Measurements from ENCODE around the gene CHRNA3.

DNA sequence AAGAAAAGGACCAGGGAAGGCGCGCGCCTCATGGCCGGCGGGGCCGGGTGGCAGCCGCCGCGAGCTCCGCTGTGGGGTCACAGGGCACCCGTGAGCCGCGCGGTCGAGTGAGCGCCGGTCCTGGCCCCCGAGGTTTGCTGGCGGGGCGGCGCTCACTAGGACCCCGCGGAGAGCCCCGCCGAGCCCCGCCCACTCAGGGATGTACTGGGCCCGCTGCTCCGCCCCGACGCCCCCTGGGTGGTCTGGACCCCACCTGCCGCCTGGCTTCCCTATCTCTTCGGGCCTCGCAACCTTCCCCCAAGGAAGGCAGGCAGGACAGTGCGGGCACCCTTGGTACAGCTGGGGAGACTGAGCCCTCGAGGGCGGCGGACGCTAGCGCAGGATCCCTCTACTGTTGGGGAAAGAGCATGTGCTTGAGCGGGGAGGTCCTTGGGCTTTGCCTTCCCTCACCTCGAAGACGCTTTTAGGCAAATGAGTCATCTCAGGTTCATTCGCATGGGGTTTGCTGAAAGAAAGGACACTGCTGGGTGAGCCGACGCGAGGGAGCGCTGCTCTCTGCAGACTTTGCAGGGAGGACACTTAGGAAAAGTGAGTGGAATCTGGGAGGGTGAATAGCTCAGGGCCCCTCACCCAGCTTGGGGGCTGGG is 20.4 kb upstream of the CHRNA3 start, which contains the start of gene CHRNB4:
- TF ChIP-seq, protein P1, sequence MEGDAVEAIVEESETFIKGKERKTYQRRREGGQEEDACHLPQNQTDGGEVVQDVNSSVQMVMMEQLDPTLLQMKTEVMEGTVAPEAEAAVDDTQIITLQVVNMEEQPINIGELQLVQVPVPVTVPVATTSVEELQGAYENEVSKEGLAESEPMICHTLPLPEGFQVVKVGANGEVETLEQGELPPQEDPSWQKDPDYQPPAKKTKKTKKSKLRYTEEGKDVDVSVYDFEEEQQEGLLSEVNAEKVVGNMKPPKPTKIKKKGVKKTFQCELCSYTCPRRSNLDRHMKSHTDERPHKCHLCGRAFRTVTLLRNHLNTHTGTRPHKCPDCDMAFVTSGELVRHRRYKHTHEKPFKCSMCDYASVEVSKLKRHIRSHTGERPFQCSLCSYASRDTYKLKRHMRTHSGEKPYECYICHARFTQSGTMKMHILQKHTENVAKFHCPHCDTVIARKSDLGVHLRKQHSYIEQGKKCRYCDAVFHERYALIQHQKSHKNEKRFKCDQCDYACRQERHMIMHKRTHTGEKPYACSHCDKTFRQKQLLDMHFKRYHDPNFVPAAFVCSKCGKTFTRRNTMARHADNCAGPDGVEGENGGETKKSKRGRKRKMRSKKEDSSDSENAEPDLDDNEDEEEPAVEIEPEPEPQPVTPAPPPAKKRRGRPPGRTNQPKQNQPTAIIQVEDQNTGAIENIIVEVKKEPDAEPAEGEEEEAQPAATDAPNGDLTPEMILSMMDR (IDR thresholded peaks at IDR 0.05; ENCODE audit: poor library complexity, severe bottlenecking): peak; percentile 47
- TF ChIP-seq EP300 (conservative IDR thresholded peaks at IDR 0.05; ENCODE audit: poor library complexity, severe bottlenecking) (no peak), POLR2AphosphoS5 (IDR thresholded peaks at IDR 0.05) (no peak), TAF1 (IDR thresholded peaks at IDR 0.05; ENCODE audit: low read depth) (no peak), MXI1 (conservative IDR thresholded peaks at IDR 0.05; ENCODE audit: poor library complexity, severe bottlenecking) (no peak), SMC3 (conservative IDR thresholded peaks at IDR 0.05; ENCODE audit: poor library complexity) (no peak), RAD21 (conservative IDR thresholded peaks at IDR 0.05) (no peak)
- TF ChIP-seq, protein P2, sequence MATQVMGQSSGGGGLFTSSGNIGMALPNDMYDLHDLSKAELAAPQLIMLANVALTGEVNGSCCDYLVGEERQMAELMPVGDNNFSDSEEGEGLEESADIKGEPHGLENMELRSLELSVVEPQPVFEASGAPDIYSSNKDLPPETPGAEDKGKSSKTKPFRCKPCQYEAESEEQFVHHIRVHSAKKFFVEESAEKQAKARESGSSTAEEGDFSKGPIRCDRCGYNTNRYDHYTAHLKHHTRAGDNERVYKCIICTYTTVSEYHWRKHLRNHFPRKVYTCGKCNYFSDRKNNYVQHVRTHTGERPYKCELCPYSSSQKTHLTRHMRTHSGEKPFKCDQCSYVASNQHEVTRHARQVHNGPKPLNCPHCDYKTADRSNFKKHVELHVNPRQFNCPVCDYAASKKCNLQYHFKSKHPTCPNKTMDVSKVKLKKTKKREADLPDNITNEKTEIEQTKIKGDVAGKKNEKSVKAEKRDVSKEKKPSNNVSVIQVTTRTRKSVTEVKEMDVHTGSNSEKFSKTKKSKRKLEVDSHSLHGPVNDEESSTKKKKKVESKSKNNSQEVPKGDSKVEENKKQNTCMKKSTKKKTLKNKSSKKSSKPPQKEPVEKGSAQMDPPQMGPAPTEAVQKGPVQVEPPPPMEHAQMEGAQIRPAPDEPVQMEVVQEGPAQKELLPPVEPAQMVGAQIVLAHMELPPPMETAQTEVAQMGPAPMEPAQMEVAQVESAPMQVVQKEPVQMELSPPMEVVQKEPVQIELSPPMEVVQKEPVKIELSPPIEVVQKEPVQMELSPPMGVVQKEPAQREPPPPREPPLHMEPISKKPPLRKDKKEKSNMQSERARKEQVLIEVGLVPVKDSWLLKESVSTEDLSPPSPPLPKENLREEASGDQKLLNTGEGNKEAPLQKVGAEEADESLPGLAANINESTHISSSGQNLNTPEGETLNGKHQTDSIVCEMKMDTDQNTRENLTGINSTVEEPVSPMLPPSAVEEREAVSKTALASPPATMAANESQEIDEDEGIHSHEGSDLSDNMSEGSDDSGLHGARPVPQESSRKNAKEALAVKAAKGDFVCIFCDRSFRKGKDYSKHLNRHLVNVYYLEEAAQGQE (IDR thresholded peaks at IDR 0.05; ENCODE audit: borderline replicate concordance): no peak
